CD4-positive, alpha-beta T cell treated with Interleukin-6 for 4 hours (primary cell): ENCODE data around the gene GINS2.

Experiments used
- DNase-seq: peaks from one replicate; pipeline ENCODE4 v3.0.0-alpha.2; 2020; ENCODE audit warnings: mixed read lengths

The GINS2 gene

DNA sequence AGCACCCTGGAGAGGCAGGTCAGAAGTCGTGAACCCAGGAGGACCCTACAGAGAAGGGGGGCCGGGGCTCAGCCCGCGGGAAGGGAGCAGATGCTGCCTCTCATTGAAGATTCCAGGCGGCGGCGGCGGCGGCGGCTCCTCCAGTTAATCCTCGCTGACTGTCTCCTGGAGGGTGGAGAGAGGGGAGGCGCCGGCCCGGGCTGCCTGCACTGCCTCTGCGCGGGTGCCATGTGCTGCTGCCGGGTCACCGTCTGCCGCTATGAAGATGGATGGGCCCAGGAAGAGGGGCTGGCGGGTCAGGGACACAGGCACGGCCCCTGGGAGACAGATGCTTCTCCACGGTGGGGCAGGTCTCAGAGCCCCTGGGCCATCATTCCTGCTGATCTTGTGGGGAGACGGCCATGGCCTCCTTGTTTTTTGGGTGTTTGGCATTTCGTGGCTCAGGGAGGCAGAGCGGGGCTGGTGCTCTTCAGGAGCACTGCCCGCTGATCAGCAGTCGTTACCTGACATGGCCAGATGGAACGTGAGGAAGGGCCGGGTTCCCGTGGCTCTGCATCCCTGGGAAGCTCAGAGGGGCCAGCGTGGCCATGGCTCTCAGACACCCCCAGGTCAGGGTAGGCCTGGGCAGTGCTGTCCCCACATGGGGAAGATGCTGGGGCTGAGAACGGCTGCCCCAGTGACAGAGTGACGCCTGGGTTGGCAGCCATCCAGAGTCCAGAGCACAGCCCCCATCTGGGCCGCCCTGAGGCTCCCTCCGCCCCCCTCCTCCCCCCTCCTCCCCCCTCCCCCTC, 36.1 kb downstream of the GINS2 start:
- no peak for DNase-seq

- DNase-seq: no peak
Observed at GRCh38 chr16:85651629-85652430, 36.9 kb downstream of the GINS2 start.

DNA sequence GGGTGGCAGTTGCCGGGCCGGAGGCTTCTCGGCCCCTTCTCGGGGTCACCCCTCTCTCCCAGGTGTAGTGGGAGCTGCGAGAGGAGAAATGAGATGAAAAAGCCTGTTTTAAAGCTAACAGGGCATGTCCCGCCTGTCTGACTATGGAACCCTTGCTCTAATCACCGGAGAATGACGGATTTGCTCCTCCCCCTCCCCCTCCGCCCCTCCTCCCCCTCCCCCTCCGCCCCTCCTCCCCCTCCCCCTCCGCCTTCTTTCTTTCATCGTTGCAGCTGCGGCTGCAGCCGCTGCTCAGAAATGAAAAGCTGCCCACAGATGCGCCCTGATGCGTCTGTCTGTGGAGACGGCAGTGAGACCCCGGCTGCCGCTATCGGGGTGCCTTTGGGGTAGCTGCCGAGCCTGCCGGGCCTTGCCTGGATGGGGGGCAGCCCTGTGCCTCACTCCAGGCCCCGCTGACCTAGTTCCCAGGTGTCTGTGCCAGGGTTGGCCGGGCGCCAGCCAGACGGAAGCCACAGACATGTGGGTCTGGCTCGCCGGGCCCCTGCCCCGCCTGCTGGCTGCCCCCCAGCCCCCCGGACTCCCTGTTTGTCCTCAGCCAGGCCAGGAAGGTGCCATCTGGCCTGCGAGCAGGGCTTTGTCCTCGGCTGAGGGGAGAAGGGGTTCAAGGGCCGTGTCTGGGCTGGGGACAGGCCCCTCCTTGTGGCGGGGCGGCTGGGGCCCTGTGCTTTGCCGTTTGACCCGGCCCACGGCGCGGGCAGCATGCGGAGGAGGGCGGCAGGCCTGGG, 37.7 kb downstream of the GINS2 start:
- DNase-seq: peak; percentile 16

- DNase-seq: no peak
Observed at GRCh38 chr16:85650135-85650843, 38.5 kb downstream of the GINS2 start.

GRCh38 chr16:85649411-85650134, 39.2 kb downstream of the GINS2 start:
- no peak for DNase-seq

GRCh38 chr16:85648805-85649204, 39.9 kb downstream of the GINS2 start:
- DNase-seq: no peak

- DNase-seq: no peak
Observed at GRCh38 chr16:85648070-85648714, 40.6 kb downstream of the GINS2 start.

- DNase-seq: no peak
Observed at GRCh38 chr16:85646976-85647375, 41.8 kb downstream of the GINS2 start.

DNA sequence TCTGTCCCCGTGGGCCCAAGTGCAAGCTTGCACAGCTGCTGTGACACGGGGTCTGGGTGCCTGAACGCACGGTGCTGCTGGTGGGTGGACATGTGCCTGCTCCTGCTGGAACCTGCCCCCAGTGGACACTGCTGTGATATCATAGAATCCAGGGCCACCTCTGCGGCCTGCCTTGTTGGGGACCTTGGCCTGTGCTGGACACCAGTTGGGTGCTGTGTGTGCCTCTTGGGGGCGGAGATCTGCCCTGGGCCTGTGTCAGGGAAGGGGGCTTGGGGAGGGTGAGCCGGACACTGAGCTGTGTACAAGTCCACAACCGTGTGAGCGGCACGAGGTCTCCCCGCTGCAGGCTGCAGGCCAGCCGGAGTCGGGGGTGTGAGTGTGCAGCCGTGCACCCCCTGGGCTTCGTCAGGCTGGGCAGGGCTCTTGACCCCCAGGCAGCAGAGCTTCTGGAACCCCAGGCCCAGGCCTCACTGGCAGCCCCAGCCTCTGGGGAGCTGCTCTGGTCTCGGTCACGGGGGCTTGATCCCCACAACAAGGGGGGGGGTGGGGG, 42.3 kb downstream of the GINS2 start:
- DNase-seq: no peak

DNA sequence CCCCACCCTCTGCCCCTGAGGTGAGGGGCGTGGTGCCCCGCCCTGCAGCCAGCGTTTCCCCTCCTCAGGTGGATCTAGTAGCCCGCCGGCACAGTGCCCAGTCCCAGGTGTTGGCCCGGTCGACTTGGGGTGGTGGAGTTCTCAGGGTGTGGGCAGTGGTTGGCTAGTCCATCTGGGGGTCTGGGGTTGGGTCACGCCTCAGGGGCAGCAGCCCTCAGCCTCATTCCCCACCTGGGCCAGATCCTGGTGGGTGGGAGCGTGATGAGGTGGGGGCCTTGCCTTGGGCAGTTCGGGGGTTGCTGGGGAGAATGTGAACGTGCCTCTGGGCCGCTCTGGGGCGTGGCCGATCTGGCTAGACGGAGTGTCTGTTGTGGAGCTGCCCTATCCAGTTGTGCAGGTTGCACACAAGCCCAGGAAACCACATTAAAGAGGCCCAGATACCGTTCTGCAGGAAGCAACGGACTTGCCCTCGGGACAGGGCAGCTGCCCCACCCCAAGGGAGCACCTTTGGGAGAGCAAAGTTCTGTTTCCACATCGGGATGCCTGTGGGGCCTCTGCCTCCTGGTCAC, 43.6 kb downstream of the GINS2 start:
- DNase-seq: no peak

DNA sequence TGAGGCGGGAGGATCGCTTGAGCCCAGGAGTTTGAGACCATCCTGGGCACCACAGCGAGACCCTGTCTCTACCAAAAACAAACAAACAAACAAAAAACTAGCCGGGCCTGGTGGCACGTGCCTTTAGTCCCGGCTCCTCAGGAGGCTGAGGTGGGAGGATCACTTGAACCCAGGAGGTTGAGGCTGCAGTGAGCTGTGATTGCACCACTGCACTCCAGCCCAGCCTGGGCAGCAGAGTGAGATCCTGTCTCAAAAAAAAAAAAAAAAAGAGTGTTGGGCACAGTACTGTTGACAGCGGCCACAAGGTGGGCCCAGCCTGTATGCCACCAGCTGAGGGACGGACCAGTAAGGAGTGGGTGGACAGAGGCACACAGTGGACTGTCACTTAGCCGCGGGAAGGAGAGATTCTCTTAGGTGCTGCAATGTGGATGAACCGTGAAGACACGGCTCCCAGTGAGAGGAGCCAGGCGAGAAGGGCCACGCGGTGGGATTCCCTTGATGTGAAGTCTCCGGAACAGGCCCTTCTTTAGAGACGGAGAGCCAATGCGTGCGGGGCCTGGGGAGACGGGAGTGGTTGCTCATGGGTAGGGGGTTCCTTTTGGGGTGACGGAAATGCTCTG, 44.6 kb downstream of the GINS2 start:
- no peak for DNase-seq

DNA sequence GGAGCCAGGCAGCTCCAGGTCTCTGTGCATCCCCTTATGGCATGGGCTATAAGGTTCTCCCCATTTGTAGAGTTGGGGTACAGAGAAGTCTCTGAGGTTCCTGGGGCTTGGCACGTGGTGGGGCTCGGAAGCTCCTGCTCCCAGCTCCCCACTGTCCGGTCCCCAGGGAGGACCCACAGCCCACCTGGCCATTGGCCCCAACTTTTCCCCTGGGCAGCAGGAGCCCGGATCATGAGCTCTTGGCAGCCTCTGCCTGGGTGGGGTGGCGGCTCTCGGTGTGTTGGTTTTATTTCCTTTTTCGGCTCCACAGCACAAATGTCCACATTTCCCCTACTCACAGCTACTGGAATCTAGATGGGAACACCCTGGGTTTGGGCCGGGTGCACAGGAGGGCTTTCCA, 45.1 kb downstream of the GINS2 start:
- DNase-seq: no peak

DNA sequence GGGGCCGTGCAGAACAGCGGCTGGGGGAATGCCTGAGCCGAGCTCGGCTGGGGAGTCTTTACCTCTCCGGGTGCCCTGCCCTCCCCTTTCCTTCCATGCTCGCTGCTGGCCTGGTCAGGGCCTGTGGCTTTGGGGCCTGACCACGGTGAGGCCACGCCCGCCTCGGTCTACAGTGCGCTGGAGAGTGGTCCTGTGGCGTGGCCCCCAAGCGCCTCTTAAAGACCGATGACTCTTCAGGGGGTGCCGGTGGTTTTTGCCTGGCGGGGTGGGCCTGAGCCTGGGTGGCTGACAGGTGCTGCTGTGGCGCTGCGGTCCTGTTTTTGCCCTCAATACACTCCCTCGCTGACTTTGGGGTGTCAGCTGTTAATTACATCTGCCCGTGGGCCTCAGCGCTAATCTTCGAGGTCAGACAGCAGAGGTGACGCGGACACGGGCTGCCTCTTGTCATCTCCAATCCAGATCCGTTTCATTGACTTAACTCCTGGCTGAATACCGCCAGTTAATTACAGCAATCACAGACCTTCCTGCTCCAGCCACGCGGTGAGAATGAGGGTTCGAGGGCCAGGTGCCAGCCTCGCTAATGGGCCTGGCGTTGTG, 45.9 kb downstream of the GINS2 start:
- DNase-seq: no peak

DNA sequence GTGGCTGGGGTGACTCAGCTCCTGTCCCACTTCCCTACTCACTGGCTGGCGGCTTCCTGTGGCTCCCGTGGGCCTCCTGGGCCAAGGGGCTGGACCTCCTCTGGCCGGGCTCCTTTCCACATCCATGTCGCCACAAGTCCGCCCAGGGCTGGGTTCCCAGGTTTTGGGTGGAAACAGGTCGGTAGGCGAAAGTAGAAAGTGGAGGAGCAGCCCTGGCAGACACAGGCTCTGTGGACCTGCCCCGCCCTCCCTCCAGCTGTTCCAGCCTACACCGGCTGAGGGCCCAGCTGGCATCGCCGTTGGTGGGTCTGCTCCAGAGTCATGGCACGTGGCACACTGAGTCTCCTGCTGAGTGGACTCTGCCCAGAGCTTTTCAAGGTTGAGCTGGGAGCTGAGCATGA, 47.0 kb downstream of the GINS2 start:
- no peak for DNase-seq

DNA sequence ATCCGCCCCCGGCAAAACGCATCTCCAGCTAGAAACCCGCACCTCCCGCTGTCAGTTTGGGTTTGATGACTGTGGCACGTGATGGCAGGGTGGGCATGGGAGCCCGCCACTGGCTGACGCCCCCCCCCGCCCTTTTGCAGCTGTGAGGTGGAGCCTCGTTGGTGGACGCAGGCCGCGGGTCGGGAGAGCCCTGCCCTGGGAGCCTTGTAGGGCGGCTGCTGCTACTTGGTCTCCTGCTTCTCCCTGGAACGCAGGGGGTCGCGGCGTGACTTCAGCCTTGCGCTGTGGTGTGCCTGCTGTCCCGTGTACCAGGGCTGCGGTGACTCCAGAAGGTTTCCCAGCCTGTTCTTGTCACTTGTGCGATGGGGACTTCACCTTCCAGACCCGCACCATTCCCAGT, 47.4 kb downstream of the GINS2 start:
- DNase-seq: no peak

DNA sequence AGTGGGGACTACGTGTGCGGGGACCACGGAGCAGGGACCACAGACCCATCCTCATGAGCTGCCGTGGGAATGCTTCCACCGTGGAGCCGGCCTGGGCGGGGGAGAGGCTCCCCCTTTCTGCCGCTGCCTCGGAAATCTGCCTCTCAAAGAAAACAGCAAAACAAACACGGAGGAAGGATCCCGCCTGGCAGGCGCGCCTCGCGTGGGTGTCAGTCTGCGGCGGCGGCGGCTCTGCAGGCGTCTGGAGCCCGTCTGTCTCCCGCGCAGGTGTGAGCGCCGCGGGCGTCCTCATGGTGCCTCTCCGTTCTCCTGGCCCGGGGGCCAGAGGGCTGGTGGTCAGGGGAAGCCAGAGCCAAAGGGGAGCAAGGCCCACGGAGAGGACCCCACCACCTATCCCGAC, 48.2 kb downstream of the GINS2 start:
- DNase-seq: no peak

DNA sequence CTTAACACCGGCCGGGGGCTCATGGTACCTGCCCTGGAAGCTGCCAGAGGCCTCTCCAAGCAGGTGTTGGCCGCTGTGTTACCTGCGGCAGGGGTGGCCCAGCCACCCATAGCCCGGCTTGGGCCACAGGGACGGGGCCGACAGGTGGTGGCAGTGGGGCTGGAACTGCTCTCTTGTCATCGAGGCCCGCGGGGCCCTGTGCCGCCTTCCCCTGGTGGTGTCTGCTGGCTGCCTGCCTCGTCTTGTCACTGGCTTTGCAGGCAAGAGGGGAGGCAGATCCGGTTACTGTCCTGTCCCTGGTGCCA, 48.5 kb downstream of the GINS2 start:
- DNase-seq: no peak

DNA sequence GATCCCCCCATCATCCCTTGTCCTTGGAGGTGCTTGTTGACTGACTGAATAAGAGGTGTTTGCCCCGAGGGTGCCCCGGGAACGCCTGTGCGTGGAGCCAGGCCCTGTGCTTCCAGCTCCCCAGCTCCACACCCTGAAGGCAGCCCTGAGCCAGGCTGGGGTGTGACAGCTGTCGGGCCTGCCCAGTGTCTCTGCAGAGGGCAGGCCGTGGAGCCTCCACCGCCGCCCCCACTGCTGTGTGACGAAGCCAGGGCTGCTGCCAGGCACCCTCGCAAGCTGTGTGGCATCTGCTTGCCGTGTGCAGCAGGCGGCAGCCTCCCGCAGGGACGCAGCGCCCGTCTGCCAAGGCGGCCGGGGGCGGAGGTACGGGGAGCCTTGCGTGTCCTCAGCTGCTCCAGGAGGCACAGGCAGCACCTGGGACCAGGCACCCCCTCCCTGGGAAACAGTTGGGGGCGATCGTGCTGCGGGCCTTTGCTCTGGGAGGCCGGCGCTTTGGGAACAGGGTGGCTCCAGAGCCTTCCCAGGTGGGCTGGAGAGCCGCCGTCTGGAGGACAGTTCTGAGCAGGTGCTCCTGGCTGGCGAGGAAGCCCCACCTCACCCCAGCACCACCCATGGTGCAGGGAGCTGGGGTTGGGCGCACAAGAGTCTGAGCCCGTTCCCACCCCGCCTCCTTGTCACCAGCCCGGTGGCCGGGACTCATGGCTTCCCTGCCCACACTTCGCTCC, 49.1 kb downstream of the GINS2 start:
- DNase-seq: no peak

DNA sequence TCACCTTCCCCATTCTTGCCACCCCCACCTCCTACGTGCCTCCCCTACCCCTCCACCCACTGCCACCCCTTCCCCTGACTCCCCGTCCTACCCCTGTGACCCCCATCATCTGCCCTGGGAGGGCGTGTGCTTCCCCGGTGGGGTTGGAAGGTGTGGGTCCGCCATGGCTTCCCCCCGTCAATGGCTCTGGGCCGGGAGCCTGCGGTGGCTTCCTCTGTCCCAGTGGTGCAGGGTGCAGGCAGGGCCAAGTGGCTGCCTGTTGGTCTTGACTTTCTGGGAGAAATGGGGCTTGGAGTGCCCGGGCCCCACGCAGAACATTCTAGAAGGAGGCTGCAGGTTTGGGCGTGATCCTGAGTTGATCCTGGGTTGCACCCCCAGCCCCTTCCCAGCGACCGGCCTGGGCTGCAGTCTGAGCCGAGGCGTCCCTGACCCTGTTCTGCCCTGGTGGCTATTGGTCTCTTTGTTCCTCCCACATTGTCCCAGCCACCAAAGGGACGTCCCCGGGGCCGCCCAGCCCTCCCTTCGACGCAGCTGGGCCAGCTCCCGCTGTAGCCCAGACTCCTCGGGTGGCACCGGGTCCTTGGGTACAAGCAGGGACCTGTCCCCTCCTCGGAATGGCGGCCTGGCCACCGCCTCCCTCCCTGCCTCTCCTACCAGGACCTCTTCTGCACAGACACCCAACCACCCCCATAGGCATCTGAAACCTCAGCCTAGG, 49.9 kb downstream of the GINS2 start:
- no peak for DNase-seq
